Epithelial cell of esophagus (primary cell): ENCODE data around the gene CLSTN2.

Experiments used
- DNase-seq: peaks from one replicate; pipeline ENCODE4 v3.0.0; 2010; ENCODE audit warnings: low read depth
- H3K4me3 ChIP-seq: 2 replicates; pipeline ENCODE4 v1.5.1; 2011; ENCODE audit warnings: mild to moderate bottlenecking, low read length, control low read depth
- TF ChIP-seq, protein P1 (sequence below): IDR thresholded peaks from 2 replicates; pipeline ENCODE4 v1.5.1; 2011; ENCODE audit warnings: low read depth, mild to moderate bottlenecking, low read length, control low read depth, inconsistent platforms; ENCODE audit not compliant: insufficient read depth; ENCODE audit errors: missing control alignments

Gene CLSTN2

GRCh38 chr3:140545756-140546155 lies 610.8 kb downstream of the CLSTN2 start:
- DNase-seq, result no peak
- TF ChIP-seq, protein P1, sequence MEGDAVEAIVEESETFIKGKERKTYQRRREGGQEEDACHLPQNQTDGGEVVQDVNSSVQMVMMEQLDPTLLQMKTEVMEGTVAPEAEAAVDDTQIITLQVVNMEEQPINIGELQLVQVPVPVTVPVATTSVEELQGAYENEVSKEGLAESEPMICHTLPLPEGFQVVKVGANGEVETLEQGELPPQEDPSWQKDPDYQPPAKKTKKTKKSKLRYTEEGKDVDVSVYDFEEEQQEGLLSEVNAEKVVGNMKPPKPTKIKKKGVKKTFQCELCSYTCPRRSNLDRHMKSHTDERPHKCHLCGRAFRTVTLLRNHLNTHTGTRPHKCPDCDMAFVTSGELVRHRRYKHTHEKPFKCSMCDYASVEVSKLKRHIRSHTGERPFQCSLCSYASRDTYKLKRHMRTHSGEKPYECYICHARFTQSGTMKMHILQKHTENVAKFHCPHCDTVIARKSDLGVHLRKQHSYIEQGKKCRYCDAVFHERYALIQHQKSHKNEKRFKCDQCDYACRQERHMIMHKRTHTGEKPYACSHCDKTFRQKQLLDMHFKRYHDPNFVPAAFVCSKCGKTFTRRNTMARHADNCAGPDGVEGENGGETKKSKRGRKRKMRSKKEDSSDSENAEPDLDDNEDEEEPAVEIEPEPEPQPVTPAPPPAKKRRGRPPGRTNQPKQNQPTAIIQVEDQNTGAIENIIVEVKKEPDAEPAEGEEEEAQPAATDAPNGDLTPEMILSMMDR, result no peak
- no peak overlapping the region for H3K4me3 ChIP-seq

- no peak for DNase-seq
- TF ChIP-seq, protein P1, result no peak
Measured at GRCh38 chr3:140546649-140547048, 611.7 kb downstream of the CLSTN2 start.

GRCh38 chr3:140552403-140552802 lies 617.4 kb downstream of the CLSTN2 start:
- DNase-seq, result peak; percentile 16
- H3K4me3 ChIP-seq, result no peak overlapping the region
- TF ChIP-seq, protein P1, result peak; percentile 13

More at GRCh38 chr3:140546649-140547048, 611.7 kb downstream of the CLSTN2 start:
- H3K4me3 ChIP-seq, result no peak overlapping the region

DNA sequence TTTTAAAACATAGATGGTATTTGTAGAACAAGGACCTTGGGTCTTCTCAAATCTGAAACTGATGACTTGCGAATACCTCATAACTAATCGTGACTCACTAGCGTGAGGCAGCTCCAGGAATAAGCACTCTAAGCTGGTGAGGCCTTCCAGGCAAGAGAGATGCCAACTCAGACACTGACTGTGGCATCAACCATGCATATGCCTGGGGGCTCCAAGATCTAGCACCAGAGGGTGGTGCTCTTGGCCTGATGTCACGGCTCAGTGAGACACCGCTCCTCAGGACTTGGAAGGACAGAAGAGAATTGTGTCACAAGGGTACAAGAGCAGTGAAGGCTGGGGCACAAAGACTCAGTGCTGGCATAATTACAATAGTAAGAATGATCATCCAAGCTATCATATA lies 617.9 kb downstream of the CLSTN2 start:
- DNase-seq, result peak; percentile 78
- TF ChIP-seq, protein P1, result no peak
- H3K4me3 ChIP-seq, result no peak overlapping the region

- DNase-seq, result no peak
- TF ChIP-seq, protein P1, result no peak
- H3K4me3 ChIP-seq, result no peak overlapping the region
Measured at GRCh38 chr3:140553591-140553990, 618.6 kb downstream of the CLSTN2 start.

DNA sequence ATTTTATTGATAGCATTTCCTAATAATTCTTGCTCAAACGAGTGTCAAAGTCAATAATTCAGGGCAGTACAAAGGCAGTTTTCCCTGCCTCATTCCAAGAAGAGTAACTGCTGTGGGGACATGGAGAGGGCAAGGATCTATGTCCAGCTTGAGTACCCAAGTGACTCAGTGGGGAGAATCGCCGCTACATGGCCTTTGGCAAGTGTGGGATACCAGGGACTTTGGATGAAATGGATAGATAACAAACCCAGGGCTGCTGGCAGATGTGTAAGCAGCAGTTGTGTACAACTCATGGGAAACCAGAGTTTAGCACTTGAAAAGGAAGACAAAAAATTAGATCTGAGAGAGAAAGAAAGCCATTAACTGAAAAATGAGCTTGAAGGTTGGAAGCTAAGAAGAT lies 620.7 kb downstream of the CLSTN2 start:
- H3K4me3 ChIP-seq, result no peak overlapping the region
- no peak for DNase-seq
- TF ChIP-seq, protein P1, result no peak

GRCh38 chr3:140557476-140557875 lies 622.5 kb downstream of the CLSTN2 start:
- TF ChIP-seq, protein P1, result no peak

More at GRCh38 chr3:140557476-140557875, 622.5 kb downstream of the CLSTN2 start:
- H3K4me3 ChIP-seq, result no peak overlapping the region
- DNase-seq, result no peak
